ENCODE results near the gene C2orf76.

- TF ChIP-seq FOSB (CRISPR knock-in tag; IDR thresholded peaks at IDR 0.05), result no peak
- TF ChIP-seq CTCF (IDR thresholded peaks at IDR 0.05), result no peak
These were observed 18.3 kb upstream of the C2orf76 start for GRCh38 chr2:119384971-119385370.

Measured in A549 (cell line).